A673 (cell line): ENCODE data around the gene SRGAP1.

ENCODE experiments used
- CTCF ChIP-seq: fragments of 300-800, 200-600 bp; sonication (generic); conservative IDR thresholded peaks from 2 replicates; pipeline ENCODE4 v1.5.1; 2017; ENCODE audit warnings: low read depth, mild to moderate bottlenecking, antibody characterized with exemption, low read length, moderate library complexity, mixed read lengths
- EZH2 ChIP-seq: fragments of 200-600 bp; sonication (generic); IDR thresholded peaks from 2 replicates; pipeline ENCODE4 v1.6.1; 2017; ENCODE audit warnings: borderline replicate concordance, low read depth, mild to moderate bottlenecking, mixed read lengths, antibody characterized with exemption, low read length; ENCODE audit not compliant: poor library complexity, severe bottlenecking

- TF ChIP-seq CTCF = no peak
- no peak for TF ChIP-seq EZH2
Observed at GRCh38 chr12:64086946-64087345, 242.4 kb downstream of the SRGAP1 start.
